RWPE2 (cell line): Measurements from ENCODE around the gene SLC22A6.

ENCODE experiments used
- ATAC-seq: fragments of 200-7000 bp; cut with Tn5 transposase; 3 replicates; pipeline ENCODE4 v1.9.1; 2021; ENCODE audit warnings: low read depth
- DNase-seq: peaks from one replicate; pipeline ENCODE4 v3.0.0-alpha.2; 2020; ENCODE audit warnings: low spot score
- H3K27ac ChIP-seq: fragments of 450-650 bp; 2 replicates; pipeline ENCODE4 v1.5.1; 2017; ENCODE audit warnings: mild to moderate bottlenecking; ENCODE audit not compliant: poor library complexity, severe bottlenecking
- H3K27me3 ChIP-seq: fragments of 250-450 bp; sonication (Bioruptor Pico); 2 replicates; pipeline ENCODE4 v1.5.1; 2021; ENCODE audit warnings: mild to moderate bottlenecking, moderate library complexity; ENCODE audit not compliant: insufficient read depth, poor library complexity, severe bottlenecking
- H3K36me3 ChIP-seq: fragments of 250-450 bp; sonication (Bioruptor Pico); 2 replicates; pipeline ENCODE4 v1.5.1; 2020; ENCODE audit warnings: low read depth, mild to moderate bottlenecking, moderate library complexity
- H3K4me1 ChIP-seq: fragments of 250-450 bp; sonication (Bioruptor Pico); 2 replicates; pipeline ENCODE4 v1.5.1; 2021; ENCODE audit warnings: mild to moderate bottlenecking, moderate library complexity; ENCODE audit not compliant: insufficient read depth, poor library complexity, severe bottlenecking
- H3K4me3 ChIP-seq: fragments of 250-450 bp; sonication (Bioruptor Pico); 2 replicates; pipeline ENCODE4 v1.5.1; 2021; ENCODE audit warnings: mild to moderate bottlenecking, moderate library complexity; ENCODE audit not compliant: severe bottlenecking
- H3K9me3 ChIP-seq: fragments of 250-450 bp; sonication (Bioruptor Pico); 2 replicates; pipeline ENCODE4 v1.5.1; 2021; ENCODE audit warnings: mild to moderate bottlenecking, moderate library complexity; ENCODE audit not compliant: severe bottlenecking
- TF ChIP-seq, protein P1 (sequence below): fragments of 450-650 bp; IDR thresholded peaks from one replicate; pipeline ENCODE4 v1.5.1; 2017; ENCODE audit warnings: mild to moderate bottlenecking, moderate library complexity; ENCODE audit not compliant: poor library complexity, severe bottlenecking

Gene SLC22A6

DNA sequence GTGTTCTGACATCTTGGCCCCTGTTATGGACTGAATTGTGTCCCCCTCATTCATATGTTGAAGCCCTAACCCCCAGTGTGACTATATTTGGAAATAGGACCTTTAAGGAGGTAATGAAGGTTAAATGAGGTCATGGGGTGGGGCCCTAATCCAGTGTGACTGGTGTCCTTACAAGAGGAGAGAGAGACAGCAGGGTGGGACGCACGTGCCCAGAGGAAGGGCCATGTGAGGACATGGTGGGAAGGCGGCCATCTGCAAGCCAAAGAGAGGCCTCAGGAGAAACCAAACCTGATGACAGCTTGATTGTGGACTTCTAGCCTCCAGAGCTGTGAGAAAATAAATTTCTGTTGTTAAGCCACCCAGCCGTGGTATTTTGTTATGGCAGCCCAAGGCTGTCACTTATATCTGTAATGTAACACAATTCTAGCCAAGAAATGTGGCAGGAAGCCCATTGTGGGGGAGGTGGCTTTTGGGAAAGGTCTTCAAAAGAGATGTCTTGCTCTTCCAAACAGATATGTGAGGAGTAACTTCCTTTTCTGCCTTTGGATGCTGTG lies 23.7 kb downstream of the SLC22A6 start:
- Histone ChIP-seq H3K4me1 (no peaks in the 10 kb centered on the region), H3K27ac (no peak overlapping the region), H3K9me3 (no peaks in the 10 kb centered on the region), H3K4me3 (no peak overlapping the region), H3K27me3 (peaks cover 9% of the 10 kb centered on the region), H3K36me3 (no peaks in the 10 kb centered on the region)
- DNase-seq (no peak), ATAC-seq (no peak)
- TF ChIP-seq, protein P1, sequence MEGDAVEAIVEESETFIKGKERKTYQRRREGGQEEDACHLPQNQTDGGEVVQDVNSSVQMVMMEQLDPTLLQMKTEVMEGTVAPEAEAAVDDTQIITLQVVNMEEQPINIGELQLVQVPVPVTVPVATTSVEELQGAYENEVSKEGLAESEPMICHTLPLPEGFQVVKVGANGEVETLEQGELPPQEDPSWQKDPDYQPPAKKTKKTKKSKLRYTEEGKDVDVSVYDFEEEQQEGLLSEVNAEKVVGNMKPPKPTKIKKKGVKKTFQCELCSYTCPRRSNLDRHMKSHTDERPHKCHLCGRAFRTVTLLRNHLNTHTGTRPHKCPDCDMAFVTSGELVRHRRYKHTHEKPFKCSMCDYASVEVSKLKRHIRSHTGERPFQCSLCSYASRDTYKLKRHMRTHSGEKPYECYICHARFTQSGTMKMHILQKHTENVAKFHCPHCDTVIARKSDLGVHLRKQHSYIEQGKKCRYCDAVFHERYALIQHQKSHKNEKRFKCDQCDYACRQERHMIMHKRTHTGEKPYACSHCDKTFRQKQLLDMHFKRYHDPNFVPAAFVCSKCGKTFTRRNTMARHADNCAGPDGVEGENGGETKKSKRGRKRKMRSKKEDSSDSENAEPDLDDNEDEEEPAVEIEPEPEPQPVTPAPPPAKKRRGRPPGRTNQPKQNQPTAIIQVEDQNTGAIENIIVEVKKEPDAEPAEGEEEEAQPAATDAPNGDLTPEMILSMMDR, result no peak

DNA sequence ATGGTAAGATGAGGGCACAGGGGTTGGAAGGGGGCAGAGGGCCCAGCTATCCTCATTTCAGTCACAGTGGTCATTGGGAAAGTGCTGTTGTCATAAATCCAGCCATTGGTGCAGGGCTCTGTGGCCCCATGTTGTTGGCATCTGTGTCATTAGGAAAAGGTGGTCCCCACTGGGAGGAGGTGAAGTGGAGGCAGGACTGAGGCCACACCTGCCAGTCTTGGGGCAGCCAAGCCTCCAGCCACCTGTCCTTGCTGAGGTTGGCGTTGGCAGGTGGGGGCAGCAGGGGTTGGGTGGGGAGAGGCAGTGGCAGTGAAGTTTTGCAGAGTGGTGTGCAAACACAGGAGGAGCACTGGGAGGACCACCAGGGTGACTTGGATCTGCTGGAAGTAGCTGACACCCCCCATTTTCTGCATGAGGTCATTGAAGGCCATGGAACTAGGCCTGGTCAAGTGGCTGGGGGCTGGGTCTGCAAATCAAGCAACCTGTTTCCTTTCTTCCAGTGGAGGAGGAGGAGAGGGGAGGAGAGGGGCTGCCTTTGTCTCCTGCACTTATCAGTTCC lies 25.3 kb downstream of the SLC22A6 start:
- DNase-seq, result no peak
- Histone ChIP-seq H3K4me3 (no peak overlapping the region), H3K9me3 (no peaks in the 10 kb centered on the region), H3K36me3 (no peaks in the 10 kb centered on the region), H3K4me1 (no peaks in the 10 kb centered on the region), H3K27me3 (no peaks in the 10 kb centered on the region), H3K27ac (no peak overlapping the region)
- no peak for ATAC-seq
- TF ChIP-seq, protein P1, result no peak

DNA sequence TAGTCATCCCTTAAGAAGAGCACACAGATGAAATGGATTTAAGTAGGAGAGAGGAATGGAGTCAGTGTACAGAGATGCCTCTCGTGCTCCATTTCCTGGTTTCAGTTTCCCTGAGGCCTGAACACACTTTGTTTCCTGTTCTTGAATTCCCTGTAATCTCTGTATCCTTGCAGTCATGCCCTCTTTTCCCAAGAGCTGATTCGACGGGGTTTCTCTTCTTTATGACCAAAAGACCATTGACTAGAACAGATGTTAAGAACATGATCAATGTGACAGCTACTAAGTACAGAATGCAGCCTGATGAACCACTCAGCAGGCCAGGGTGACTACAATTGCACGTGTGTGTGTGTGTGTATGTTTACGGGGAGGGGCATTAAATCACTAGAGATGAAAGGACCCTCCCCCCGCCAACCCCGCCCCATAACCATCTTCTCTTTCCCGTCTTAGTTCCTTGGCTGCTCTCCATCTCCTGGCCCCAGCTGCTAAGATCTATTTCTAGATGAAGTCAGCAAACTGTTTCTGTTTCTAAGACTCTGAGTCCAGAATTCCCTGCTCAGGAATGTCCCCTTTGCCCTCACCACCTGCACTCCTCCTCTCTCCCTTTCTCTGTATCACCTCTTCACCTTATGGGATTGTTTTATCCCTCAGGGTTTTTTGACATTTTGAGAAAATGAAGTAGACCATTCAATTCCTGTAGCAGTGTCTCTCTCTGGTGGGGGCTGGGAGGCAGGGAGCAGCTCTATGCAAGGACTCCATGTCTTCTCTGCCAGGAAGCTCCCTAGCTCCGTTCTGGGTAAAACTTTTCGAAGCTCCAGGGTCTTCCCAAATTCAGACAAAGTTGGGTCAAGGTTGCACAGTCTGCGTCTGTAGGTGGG lies 26.0 kb downstream of the SLC22A6 start:
- H3K4me1 ChIP-seq, result no peaks in the 10 kb centered on the region
- H3K36me3 ChIP-seq, result no peaks in the 10 kb centered on the region
- TF ChIP-seq, protein P1, result no peak
- H3K4me3 ChIP-seq, result no peak overlapping the region
- no peaks in the 10 kb centered on the region for H3K9me3 ChIP-seq
- H3K27me3 ChIP-seq, result no peaks in the 10 kb centered on the region
- DNase-seq (no peak), ATAC-seq (no peak)
- no peak overlapping the region for H3K27ac ChIP-seq

DNA sequence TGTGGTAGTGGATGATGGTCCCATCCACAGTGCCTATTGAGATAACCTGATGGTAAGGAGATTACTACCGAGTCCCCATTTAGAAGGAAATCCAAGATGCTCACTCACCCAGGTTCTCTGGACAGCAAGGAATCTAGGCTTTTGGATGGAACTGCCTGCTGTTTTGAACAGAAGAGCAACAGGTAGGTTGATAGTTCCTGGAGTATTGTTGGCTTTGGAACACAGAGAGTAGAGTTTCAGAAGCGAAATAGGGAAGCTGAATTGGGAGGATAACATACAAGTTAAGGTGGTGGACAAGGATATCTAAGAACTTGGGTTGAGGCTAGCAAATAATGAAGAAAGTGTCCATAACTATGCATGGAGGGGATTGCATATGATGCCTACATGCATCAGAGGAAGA lies 27.6 kb downstream of the SLC22A6 start:
- H3K4me1 ChIP-seq, result no peaks in the 10 kb centered on the region
- no peak overlapping the region for H3K4me3 ChIP-seq
- TF ChIP-seq, protein P1, result no peak
- no peak overlapping the region for H3K27ac ChIP-seq
- no peaks in the 10 kb centered on the region for H3K36me3 ChIP-seq
- H3K27me3 ChIP-seq, result no peaks in the 10 kb centered on the region
- ATAC-seq (no peak), DNase-seq (no peak)
- H3K9me3 ChIP-seq, result no peaks in the 10 kb centered on the region
